Right lobe of liver (tissue), 6 donors: ENCODE measurements around the gene SYNRG. TPM values are rescaled to one million over a fixed set of nuclear protein-coding genes. Genes with fewer than 3 reads are reported as not detected.

Experiments used
- ATAC-seq, 4 donors: fragments of 200-7000 bp; cut with Tn5 transposase; one replicate each; pipeline ENCODE4 v1.9.1; 2020; ENCODE audit warnings: mild to moderate bottlenecking in 4 of 4, moderate library complexity in 4 of 4
- DNase-seq, 3 donors: peaks; one replicate each; pipeline ENCODE4 v3.0.0-alpha.2; 2020
- H3K27ac ChIP-seq, 3 donors: fragments of 200-600 bp; one replicate each; pipeline ENCODE4 v1.8.0; 2022
- H3K27me3 ChIP-seq, 2 donors: fragments of 200-600 bp; one replicate each; pipeline ENCODE4 v1.8.0; 2022
- H3K36me3 ChIP-seq, 4 donors: fragments of 200-600 bp; sonication (generic) in 1 of 4; one replicate each; pipeline versions ENCODE4 v1.5.1 to v1.8.0; 2017 to 2022; ENCODE audit warnings: control low read depth in 1 of 4
- H3K4me1 ChIP-seq, 4 donors: fragments of 200-600 bp; sonication (generic) in 1 of 4; one replicate each; pipeline versions ENCODE4 v1.5.1 to v1.8.0; 2017 to 2022; ENCODE audit warnings: control low read depth in 1 of 4
- H3K4me3 ChIP-seq, 3 donors: fragments of 200-600 bp; one replicate each; pipeline ENCODE4 v1.8.0; 2022
- H3K9me3 ChIP-seq, 4 donors: fragments of 200-600 bp; sonication (generic) in 1 of 4; one replicate each; pipeline versions ENCODE4 v1.5.1 to v1.8.0; 2017 to 2022; ENCODE audit warnings: control low read depth in 1 of 4
- CTCF ChIP-seq, 4 donors: fragments of 200-600 bp in 3 of 4; fragments of 450-650 bp in 1 of 4; IDR thresholded peaks; one replicate each; pipeline versions ENCODE4 v1.5.1 to v1.8.0; 2016 to 2022; ENCODE audit warnings: antibody characterized with exemption in 4 of 4, mild to moderate bottlenecking in 2 of 4
- POLR2A ChIP-seq: fragments of 450-650 bp; IDR thresholded peaks from one replicate; pipeline ENCODE4 v1.6.1; 2017; ENCODE audit warnings: antibody characterized with exemption, mild to moderate bottlenecking
- WGBS: methylation state at CpG from one replicate; pipeline ENCODE4 v1.1.6; 2018; ENCODE audit warnings: low coverage, low lambda C conversion rate; ENCODE audit not compliant: insufficient coverage; ENCODE audit errors: missing lambda C conversion rate; 5-methylcytosine and 5-hydroxymethylcytosine counted together
- intact Hi-C, 2 donors: fragments of 100-400 bp; cut with DNase I; formaldehyde crosslinking; loops; one replicate each; pipeline versions ENCODE4 v1.11.2 to v1.14.1; 2022
- total RNA-seq, 6 experiments: library from RNA; depleted of rRNA in 2 of 6; stranded (reverse); fragments of >200 nt in 2 of 6; fragmentation: NEBNext Ultra II Directional in 3 of 6; extraction: Animal tissue kit (Norgen Biotek cat#: 25700) in 3 of 6; gene quantifications; one replicate each; pipeline versions ENCODE4 v1.1.0 to v1.2.4, GENCODE V29; 2016 to 2023
- donor health status: DM: no; HTN: yes; CAD: no.
- donor health status: DM: no; HTN: no; CAD: no.
- donor health status: DM: no; HTN: no; CAD: no.
- donor health status: DM: no; HTN: yes; CAD: no.
- donor health status: DM: no; HTN: yes; CAD: no.

Gene SYNRG
- total RNA-seq, 6 experiments from 2014 or later = 9.0 to 16.2 (median 15.0) TPM

- Histone ChIP-seq H3K36me3 (peaks cover 0 to 47% (median 17%) of the 10 kb centered on the region in 4 donors), H3K4me1 (no peaks in the 10 kb centered on the region), H3K4me3 (no peak overlapping the region), H3K27me3 (no peaks in the 10 kb centered on the region), H3K9me3 (no peaks in the 10 kb centered on the region), H3K27ac (no peak overlapping the region)
- 75% methylated on average over 5 of the region's 8 CpGs for WGBS
- DNase-seq (no peak), ATAC-seq (no peak)
- TF ChIP-seq CTCF (IDR thresholded peaks at IDR 0.05) (no peak), POLR2A (no peak)
- intact Hi-C loops = no loop called here
These were observed 89.0 kb downstream of the SYNRG start for GRCh38 chr17:37520174-37520573.

- H3K4me1 ChIP-seq = no peaks in the 10 kb centered on the region
- ATAC-seq = no peak
- no peak for DNase-seq
- no peak for TF ChIP-seq POLR2A
- TF ChIP-seq CTCF (IDR thresholded peaks at IDR 0.05) = no peak
- no peak overlapping the region for H3K4me3 ChIP-seq
- 57% methylated on average over 5 of the region's 5 CpGs for WGBS
- intact Hi-C loops = no loop called here
- H3K9me3 ChIP-seq = no peaks in the 10 kb centered on the region
- H3K36me3 ChIP-seq = peaks cover 0 to 47% (median 19%) of the 10 kb centered on the region in 4 donors
- no peak overlapping the region for H3K27ac ChIP-seq
- no peaks in the 10 kb centered on the region for H3K27me3 ChIP-seq
These were observed 89.8 kb downstream of the SYNRG start for GRCh38 chr17:37519251-37519985.

- H3K27ac ChIP-seq = no peak overlapping the region
- H3K9me3 ChIP-seq = no peaks in the 10 kb centered on the region
- H3K27me3 ChIP-seq = no peaks in the 10 kb centered on the region
- H3K4me1 ChIP-seq = no peaks in the 10 kb centered on the region
- peaks cover 0 to 43% (median 19%) of the 10 kb centered on the region in 4 donors for H3K36me3 ChIP-seq
- intact Hi-C loops = no loop called here
- no peak for TF ChIP-seq POLR2A
- TF ChIP-seq CTCF (IDR thresholded peaks at IDR 0.05) = peak; percentile 20 to 57 (median 42)
- 55% methylated on average over 7 of the region's 8 CpGs for WGBS
- ATAC-seq (peak; percentile 83 to 91 (median 86)), DNase-seq (peak in 2 of 3 donors; percentile 68 to 69)
- no peak overlapping the region for H3K4me3 ChIP-seq
These were observed 90.4 kb downstream of the SYNRG start for GRCh38 chr17:37518826-37519225.

GRCh38 chr17:37517881-37518280, 91.3 kb downstream of the SYNRG start:
- Histone ChIP-seq H3K36me3 (peaks cover 0 to 38% (median 19%) of the 10 kb centered on the region in 4 donors), H3K4me1 (peaks cover 0 to 7% (median 0%) of the 10 kb centered on the region in 4 donors), H3K4me3 (no peak overlapping the region), H3K27ac (no peak overlapping the region), H3K9me3 (no peaks in the 10 kb centered on the region), H3K27me3 (no peaks in the 10 kb centered on the region)
- intact Hi-C loops = no loop called here
- TF ChIP-seq POLR2A (no peak), CTCF (IDR thresholded peaks at IDR 0.05) (no peak)
- ATAC-seq (no peak), DNase-seq (no peak)
- WGBS = 97% methylated on average over 4 of the region's 4 CpGs
